Skin epidermis (tissue), 12 donors: Measurements from ENCODE around the gene GJA3.

Source experiments
- H3K27ac ChIP-seq, 21 experiments: fragments of 200-600 bp; sonication (generic) in 11 of 21; one replicate each; pipeline ENCODE4 v1.5.0; 2020; ENCODE audit warnings: mild to moderate bottlenecking in 3 of 21, inconsistent platforms in 2 of 21, moderate library complexity in 2 of 21
- H3K4me3 ChIP-seq, 7 experiments: fragments of 200-600 bp; sonication (generic) in 2 of 7; one replicate each; pipeline ENCODE4 v1.5.0; 2020; ENCODE audit warnings: inconsistent platforms in 2 of 7, mild to moderate bottlenecking in 2 of 7, moderate library complexity in 1 of 7

The GJA3 gene

GRCh38 chr13:20186771-20187170, 25.9 kb upstream of the GJA3 start:
- H3K27ac ChIP-seq: no peak overlapping the region
- no peak overlapping the region for H3K4me3 ChIP-seq

DNA sequence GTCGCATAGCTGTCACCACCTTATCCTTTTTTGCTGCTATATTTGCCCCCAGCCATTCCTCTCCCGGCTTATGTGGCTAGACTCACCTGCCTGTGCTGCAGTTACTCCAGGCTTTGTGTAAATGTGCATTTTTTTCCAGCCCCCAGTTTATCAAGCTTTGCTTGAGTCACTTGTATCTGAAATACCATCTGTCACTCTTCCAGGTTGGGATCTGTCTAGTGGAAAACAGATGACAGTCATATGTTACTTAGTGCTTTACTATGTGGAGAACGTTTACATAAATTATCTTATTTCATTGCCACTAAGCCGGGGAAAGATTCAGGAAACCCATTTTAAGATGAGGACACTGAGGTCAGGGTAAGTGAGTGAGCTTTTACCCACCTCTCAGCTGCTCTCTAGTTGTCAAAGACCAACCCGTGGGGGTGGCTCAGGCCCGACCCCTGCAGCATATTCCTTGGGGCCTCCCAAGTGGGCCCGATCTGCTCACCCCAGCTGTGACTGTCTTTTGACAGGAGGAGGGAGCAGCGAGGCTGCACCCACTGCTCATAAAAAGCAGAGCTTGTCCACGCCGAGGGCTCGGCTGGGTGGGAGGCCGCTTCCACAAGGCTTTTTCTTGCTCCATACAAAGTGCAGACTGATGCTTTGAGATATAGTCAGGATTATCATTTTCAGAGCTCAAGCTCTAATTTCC, 24.7 kb upstream of the GJA3 start:
- H3K27ac ChIP-seq: no peak overlapping the region

GRCh38 chr13:20182231-20182846, 21.5 kb upstream of the GJA3 start:
- H3K4me3 ChIP-seq: no peak overlapping the region
- H3K27ac ChIP-seq: no peak overlapping the region

More for the DNA sequence above, 24.7 kb upstream of the GJA3 start:
- no peak overlapping the region for H3K4me3 ChIP-seq

- Histone ChIP-seq H3K4me3 (no peak overlapping the region), H3K27ac (no peak overlapping the region)
These were observed 20.3 kb upstream of the GJA3 start for GRCh38 chr13:20181188-20181587.

- H3K27ac ChIP-seq: peak overlapping the region in 3 of 21 experiments; percentile 52 to 78 (median 55)
- H3K4me3 ChIP-seq: no peak overlapping the region
These were observed 17.3 kb upstream of the GJA3 start for GRCh38 chr13:20178156-20178555.

DNA sequence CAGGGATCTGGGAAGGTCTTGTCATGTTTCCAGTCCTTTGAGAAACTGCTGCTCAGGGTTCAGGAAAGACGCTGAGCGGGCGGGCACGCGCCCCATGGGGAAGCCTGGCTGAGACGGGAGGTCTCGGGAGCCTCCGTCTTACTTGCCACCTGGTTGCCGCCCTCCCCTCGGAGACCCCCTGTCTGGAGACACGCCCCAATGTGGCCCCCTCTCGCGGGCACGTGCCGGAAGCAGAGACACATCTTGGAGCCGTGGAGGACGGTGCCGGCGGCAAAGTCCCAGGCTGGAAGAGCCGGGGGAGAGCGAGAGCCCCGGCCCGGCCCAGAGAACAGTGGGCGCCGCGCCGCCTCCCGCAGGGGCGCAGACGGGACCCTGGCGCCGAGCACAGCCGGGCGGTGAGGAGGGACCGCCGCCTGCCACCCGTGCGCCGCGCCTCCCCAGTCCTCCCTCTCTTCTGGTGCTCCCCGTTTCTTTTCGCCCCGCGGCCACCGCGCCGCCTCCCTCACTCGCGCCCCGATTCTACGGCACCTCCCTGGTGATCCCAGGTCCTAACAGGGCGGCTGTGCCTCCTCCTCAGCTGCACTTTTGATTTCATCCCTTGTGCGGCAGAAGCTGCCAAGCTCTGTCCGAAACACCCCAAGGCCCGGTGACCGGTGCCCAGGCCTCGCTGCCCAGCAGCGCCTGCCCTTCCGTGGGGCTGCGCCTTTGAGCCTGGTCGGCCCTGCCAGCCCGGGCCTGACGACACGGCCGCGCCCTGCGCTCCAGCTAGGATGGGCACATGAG, 16.4 kb upstream of the GJA3 start:
- Histone ChIP-seq H3K27ac (peak overlapping the region in 6 of 21 experiments; percentile 26 to 78 (median 52)), H3K4me3 (peak overlapping the region in 4 of 7 experiments; percentile 3 to 19 (median 6))

DNA sequence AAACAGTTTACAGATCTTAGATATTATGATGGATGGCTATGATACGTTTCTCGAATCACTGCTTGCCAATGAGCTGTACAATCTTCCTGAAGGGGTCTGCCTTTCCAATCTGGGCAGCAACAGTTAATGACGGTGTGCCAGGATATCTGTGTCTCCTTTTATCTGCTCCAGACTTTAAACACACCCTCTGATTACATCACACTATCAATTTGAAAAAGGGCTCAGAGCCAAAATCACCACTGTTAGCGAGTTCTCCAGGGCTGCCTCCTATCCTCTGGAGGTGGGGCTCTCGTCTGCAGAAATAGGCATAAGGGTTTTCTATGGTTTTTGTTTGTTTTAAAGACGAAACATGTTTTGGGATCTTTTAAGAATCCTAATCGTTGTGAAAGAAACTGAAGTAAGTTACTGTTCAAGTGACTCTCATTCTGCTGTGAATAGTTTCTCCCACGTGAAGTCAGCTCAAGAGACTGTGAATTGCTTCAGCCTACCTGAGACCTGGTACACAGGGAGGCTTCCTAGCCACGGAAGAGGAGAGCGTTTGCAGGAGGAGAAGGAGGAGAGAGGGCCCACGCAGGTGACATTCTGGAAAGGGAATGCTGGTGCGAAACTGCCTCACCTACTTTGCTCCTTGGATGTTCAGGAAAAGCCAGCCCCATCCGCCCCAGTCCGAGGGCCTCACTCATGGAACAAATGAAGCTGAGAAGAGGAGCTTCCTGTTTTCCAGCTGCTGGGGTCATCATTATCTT, 15.2 kb upstream of the GJA3 start:
- peak overlapping the region in 6 of 21 experiments; percentile 29 to 66 (median 52) for H3K27ac ChIP-seq
- H3K4me3 ChIP-seq: no peak overlapping the region

DNA sequence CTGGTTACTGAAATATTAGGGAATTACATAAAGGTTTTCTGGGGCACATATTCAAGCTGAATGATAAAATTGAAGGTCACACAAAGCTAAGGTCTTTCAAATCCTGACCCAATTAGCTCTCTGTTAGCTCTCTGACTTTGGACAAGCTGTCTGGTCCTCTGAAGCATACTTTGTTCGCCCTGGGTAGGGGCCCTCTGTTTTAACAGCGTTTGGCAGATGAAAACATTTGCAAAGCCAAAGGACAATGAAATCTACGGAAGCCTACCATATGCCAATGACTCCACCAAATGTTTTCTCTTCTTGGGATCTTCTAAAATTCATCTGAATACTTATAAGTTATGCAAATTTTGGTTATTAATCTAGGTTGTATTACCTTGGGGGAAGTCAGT, 14.5 kb upstream of the GJA3 start:
- peak overlapping the region in 15 of 21 experiments; percentile 29 to 66 (median 54) for H3K27ac ChIP-seq

GRCh38 chr13:20174656-20175405, 14.0 kb upstream of the GJA3 start:
- Histone ChIP-seq H3K27ac (peak overlapping the region in 14 of 21 experiments; percentile 29 to 66 (median 53)), H3K4me3 (no peak overlapping the region)

More for the DNA sequence above, 14.5 kb upstream of the GJA3 start:
- no peak overlapping the region for H3K4me3 ChIP-seq

GRCh38 chr13:20173116-20173746, 12.4 kb upstream of the GJA3 start:
- no peak overlapping the region for H3K27ac ChIP-seq

GRCh38 chr13:20171364-20171763, 10.5 kb upstream of the GJA3 start:
- no peak overlapping the region for H3K27ac ChIP-seq
- H3K4me3 ChIP-seq: no peak overlapping the region

More at GRCh38 chr13:20173116-20173746, 12.4 kb upstream of the GJA3 start:
- H3K4me3 ChIP-seq: no peak overlapping the region

GRCh38 chr13:20170921-20171320, 10.1 kb upstream of the GJA3 start:
- Histone ChIP-seq H3K4me3 (no peak overlapping the region), H3K27ac (no peak overlapping the region)

DNA sequence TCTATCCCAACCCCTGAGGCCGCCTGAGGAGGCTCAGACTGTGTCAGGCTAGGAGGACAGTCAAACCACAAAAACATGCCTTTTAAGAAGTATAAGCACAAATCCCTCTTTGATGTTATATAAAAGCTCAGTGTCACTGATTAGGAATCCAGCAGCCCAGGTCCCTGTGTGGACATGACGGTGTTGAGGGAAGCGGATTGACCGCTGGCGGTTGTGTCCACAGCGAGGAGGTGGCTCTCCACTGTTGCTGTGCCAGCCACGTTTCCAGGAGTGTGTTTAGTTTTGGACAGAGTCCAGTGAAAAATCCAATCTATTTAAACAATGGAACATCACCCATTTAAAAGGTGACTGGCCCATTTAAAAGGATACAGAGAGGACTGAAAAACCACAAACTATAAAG, 7.5 kb upstream of the GJA3 start:
- Histone ChIP-seq H3K27ac (no peak overlapping the region), H3K4me3 (no peak overlapping the region)

GRCh38 chr13:20165417-20166257, 4.8 kb upstream of the GJA3 start:
- Histone ChIP-seq H3K27ac (no peak overlapping the region), H3K4me3 (no peak overlapping the region)

DNA sequence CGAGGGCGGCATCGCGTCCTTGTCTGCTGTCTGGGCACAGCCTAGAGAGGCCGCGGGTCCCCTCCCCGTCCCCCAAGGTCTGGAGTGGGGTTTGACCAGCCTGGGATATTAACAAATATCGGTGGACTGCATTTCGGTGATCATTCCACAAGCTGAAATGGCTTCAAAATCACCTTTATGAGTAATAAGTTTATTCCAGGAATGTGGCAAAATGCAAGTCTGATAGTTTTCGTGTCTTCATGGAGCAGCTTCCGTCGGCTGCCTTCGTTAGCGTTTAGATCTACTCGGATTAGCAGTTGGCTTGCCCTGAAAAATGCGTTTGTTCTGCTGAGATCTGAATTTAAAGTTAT, 1.1 kb upstream of the GJA3 start:
- Histone ChIP-seq H3K27ac (no peak overlapping the region), H3K4me3 (peak overlapping the region in 3 of 7 experiments; percentile 38 to 54 (median 50))

DNA sequence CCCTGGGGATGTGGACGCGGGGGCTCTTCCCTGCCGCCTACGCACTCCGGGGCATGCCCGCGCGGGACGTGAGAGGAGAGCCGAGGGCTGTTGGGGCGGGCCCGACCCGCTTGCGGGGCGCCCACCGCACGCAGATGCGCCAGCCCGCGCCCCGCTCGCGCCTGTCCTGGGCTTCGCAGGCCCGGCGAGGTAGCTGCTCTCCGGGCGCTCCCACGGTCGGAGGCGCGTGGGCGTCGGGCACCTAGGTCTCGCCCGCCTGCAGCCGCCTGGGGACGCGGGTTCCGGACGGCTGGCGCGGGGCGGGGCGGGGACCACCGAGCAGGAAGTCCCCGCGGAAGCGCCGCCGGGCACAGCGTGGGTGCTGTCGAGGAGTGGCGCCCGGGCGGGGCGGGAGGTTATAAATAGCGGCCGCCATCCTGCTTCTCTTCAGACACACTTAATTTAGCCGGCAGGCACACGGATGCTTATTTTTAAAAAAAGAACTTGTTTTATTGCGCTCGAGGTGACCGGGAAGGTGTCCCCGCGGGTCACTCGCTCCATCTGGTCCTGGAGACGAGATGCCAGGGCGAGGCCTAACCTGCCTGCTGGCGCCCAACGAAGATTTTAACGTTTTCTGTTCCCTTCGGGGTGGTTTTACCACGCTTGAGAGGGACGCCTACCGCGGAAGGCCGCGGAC, 561 bp upstream of the GJA3 start:
- Histone ChIP-seq H3K4me3 (peak overlapping the region; percentile 14 to 54 (median 37)), H3K27ac (no peak overlapping the region)

GRCh38 chr13:20159646-20160305, 1.1 kb downstream of the GJA3 start:
- no peak overlapping the region for H3K27ac ChIP-seq
- H3K4me3 ChIP-seq: peak overlapping the region in 1 of 7 experiments; percentile 54
